HepG2 (cell line): Measurements from ENCODE around the gene WDR35. TPM values are rescaled to one million over a fixed set of nuclear protein-coding genes. Genes with fewer than 3 reads are reported as not detected.

Experiments used
- ATAC-seq: fragments of 200-7000 bp; cut with Tn5 transposase; 3 replicates; pipeline ENCODE4 v1.9.1; 2020; ENCODE audit warnings: mild to moderate bottlenecking, moderate library complexity
- Bru-seq: library from RNA; stranded (reverse); fragments of 400-500 nt; gene quantifications from one replicate; lab custom pipeline; 2021; lab: Mats Ljungman, UMichigan
- BruChase-seq, 2 experiments: library from RNA; stranded (reverse); fragments of 400-500 nt; gene quantifications; one replicate each; lab custom pipeline; 2021; lab: Mats Ljungman, UMichigan
- BruUV-seq: library from RNA; stranded (reverse); fragments of 400-500 nt; replicated peaks from 2 replicates; lab custom pipeline; 2021; lab: Mats Ljungman, UMichigan
- CTCF ChIA-PET: fragments of 300-600 bp; formaldehyde crosslinking; extraction: SDS; loops from one replicate; lab custom pipeline; 2021; ENCODE audit warnings: low total read pairs, inconsistent platforms, low intra/inter-chr PET ratio; lab: Yijun Ruan, JAX
- POLR2A ChIA-PET: fragments of 350-600 bp; sonication (Branson Sonifier 250); formaldehyde crosslinking; loops from one replicate; lab custom pipeline; 2020; ENCODE audit warnings: antibody characterized with exemption, inconsistent platforms; lab: Yijun Ruan, JAX
- DNase-seq: peaks from one replicate; pipeline ENCODE4 v3.0.0-alpha.2; 2015; ENCODE audit warnings: low spot score
- FAIRE-seq: peaks from 3 replicates; lab custom pipeline; 2011; peaks lifted over from hg19 to GRCh38; lab: Jason Lieb, UNC
- H2AFZ ChIP-seq: one replicate; pipeline ENCODE4 v1.6.1; 2011; ENCODE audit warnings: low read length, inconsistent platforms
- H3K27ac ChIP-seq: fragments of 300-600 bp; 3 replicates; pipeline ENCODE4 v1.8.0; 2011; ENCODE audit warnings: mixed run types, mild to moderate bottlenecking, mixed read lengths, low read length, inconsistent platforms; ENCODE audit not compliant: insufficient read depth; ENCODE audit errors: extremely low read length
- H3K27me3 ChIP-seq, 2 experiments: fragments of 200-600 bp in 1 of 2; 2 replicates in 1 of 2; 3 replicates in 1 of 2; pipeline versions ENCODE4 v1.6.0 to v1.8.0; 2011; ENCODE audit warnings: low read length in 2 of 2, mild to moderate bottlenecking in 2 of 2, moderate library complexity in 2 of 2, inconsistent platforms in 1 of 2; ENCODE audit not compliant: insufficient read depth in 2 of 2, control insufficient read depth in 1 of 2
- H3K36me3 ChIP-seq, 2 experiments: fragments of 200-600 bp in 1 of 2; replicated peaks in 1 of 2; 2 replicates in 1 of 2; 3 replicates in 1 of 2; pipeline versions ENCODE4 v1.5.1 to v1.8.0; 2011; ENCODE audit warnings: low read length in 2 of 2, inconsistent platforms in 1 of 2; ENCODE audit not compliant: insufficient read depth in 2 of 2, control insufficient read depth in 1 of 2
- H3K4me1 ChIP-seq: 2 replicates; pipeline ENCODE4 v1.5.1; 2012; ENCODE audit warnings: low read length, inconsistent platforms; ENCODE audit not compliant: insufficient read depth
- H3K4me2 ChIP-seq: 2 replicates; pipeline ENCODE4 v1.6.0; 2011; ENCODE audit warnings: low read depth, low read length, inconsistent platforms
- H3K4me3 ChIP-seq, 3 experiments: fragments of 200-600 bp in 1 of 3; sonication (generic), shearing (Covaris generic) in 1 of 3; replicated peaks in 1 of 3; 2 replicates each; pipeline ENCODE4 v1.5.1; 2011 to 2016; ENCODE audit warnings: low read length in 3 of 3, inconsistent platforms in 2 of 3, low read depth in 2 of 3, mild to moderate bottlenecking in 2 of 3, control low read depth in 1 of 3, mixed read lengths in 1 of 3; ENCODE audit not compliant: insufficient read depth in 1 of 3
- H3K79me2 ChIP-seq: one replicate; pipeline ENCODE4 v1.6.1; 2011; ENCODE audit warnings: low read length, inconsistent platforms; ENCODE audit not compliant: insufficient read depth
- H3K9ac ChIP-seq: 2 replicates; pipeline ENCODE4 v1.6.0; 2011; ENCODE audit warnings: mild to moderate bottlenecking, low read depth, low read length, inconsistent platforms; ENCODE audit not compliant: insufficient read depth
- H3K9me3 ChIP-seq: 2 replicates; pipeline ENCODE4 v1.5.1; 2012; ENCODE audit warnings: mild to moderate bottlenecking, low read length
- H4K20me1 ChIP-seq: 2 replicates; pipeline ENCODE4 v1.6.0; 2011; ENCODE audit warnings: inconsistent platforms, mild to moderate bottlenecking, low read length, moderate library complexity; ENCODE audit not compliant: insufficient read depth
- CBFB ChIP-seq: sonication (generic); formaldehyde crosslinking; IDR thresholded peaks from 2 replicates; pipeline ENCODE4 v1.4.0; 2020; ENCODE audit warnings: missing genetic modification reagents
- RBFOX2 ChIP-seq: fragments of 200-400 bp; formaldehyde crosslinking; IDR thresholded peaks from 2 replicates; pipeline ENCODE4 v1.6.1; 2017; ENCODE audit warnings: low read depth, mild to moderate bottlenecking, low read length
- RXRA ChIP-seq: sonication (generic); formaldehyde crosslinking; IDR thresholded peaks from 2 replicates; pipeline ENCODE4 v1.5.1; 2020; ENCODE audit warnings: missing genetic modification reagents
- SALL2 ChIP-seq: sonication (generic); formaldehyde crosslinking; IDR thresholded peaks from 2 replicates; pipeline ENCODE4 v1.8.1; 2023; ENCODE audit warnings: mild to moderate bottlenecking, missing genetic modification reagents, inconsistent platforms
- ZC3H13 ChIP-seq: sonication (generic); formaldehyde crosslinking; IDR thresholded peaks from 2 replicates; pipeline ENCODE4 v1.8.1; 2023; ENCODE audit warnings: mild to moderate bottlenecking, missing genetic modification reagents, moderate library complexity
- ZNF530 ChIP-seq: sonication (generic); formaldehyde crosslinking; IDR thresholded peaks from 2 replicates; pipeline ENCODE4 v1.5.0; 2020; ENCODE audit warnings: low read depth, mild to moderate bottlenecking, missing genetic modification reagents
- ZNF780A ChIP-seq: sonication (generic); formaldehyde crosslinking; IDR thresholded peaks from 2 replicates; pipeline ENCODE4 v1.8.0; 2022; ENCODE audit warnings: mild to moderate bottlenecking, missing genetic modification reagents, moderate library complexity
- ZNF891 ChIP-seq: sonication (generic); formaldehyde crosslinking; IDR thresholded peaks from 2 replicates; pipeline ENCODE4 v1.5.0; 2020; ENCODE audit warnings: mild to moderate bottlenecking, missing genetic modification reagents
- WGBS: methylation state at CpG from one replicate; pipeline ENCODE4 v1.1.6; 2017; ENCODE audit warnings: low lambda C conversion rate; 5-methylcytosine and 5-hydroxymethylcytosine counted together
- in situ Hi-C: cut with HindIII; loops from 2 replicates; pipeline ENCODE4 v1.10.0; 2017; ENCODE audit warnings: low pct_unique_long_range_greater_than_20kb; ENCODE audit not compliant: extremely low pct_ligation_motif_present
- intact Hi-C: fragments of 100-400 bp; cut with micrococcal nuclease; formaldehyde crosslinking; loops from one replicate; pipeline ENCODE4 v1.10.0; 2022; ENCODE audit not compliant: unreplicated experiment
- long read RNA-seq, 2 experiments: library from RNA in 1 of 2; library from polyadenylated mRNA in 1 of 2; stranded (forward) in 1 of 2; unstranded in 1 of 2; transcript quantifications; one replicate each; pipeline ENCODE4 v2.0.0, GENCODE V29; 2019 to 2022
- polyA minus RNA-seq, 3 experiments: library from RNA; depleted of rRNA, polyadenylated mRNA; stranded (reverse); fragments of >200 nt; gene quantifications; 2 replicates each; pipeline ENCODE4 v1.2.3, GENCODE V29; 2011; ENCODE audit warnings: low replicate concordance in 1 of 3
- polyA plus RNA-seq, 8 experiments: library from polyadenylated mRNA; depleted of rRNA in 3 of 8; stranded (reverse) in 7 of 8; unstranded in 1 of 8; fragments of >200 nt; fragmentation: Illumina TruSeq in 4 of 8; extraction: Trizol in 4 of 8; gene quantifications; 2 replicates each; pipeline versions ENCODE4 v1.2.1 to v1.2.3, GENCODE V29; 2011 to 2016; ENCODE audit warnings: low read depth in 4 of 8, missing spikeins in 1 of 8, mixed read lengths in 1 of 8; ENCODE audit not compliant: insufficient read depth in 1 of 8
- total RNA-seq, 5 experiments: library from RNA; depleted of rRNA; stranded (reverse); fragments of >200 nt; fragmentation: Illumina TruSeq; extraction: Trizol; gene quantifications; 2 replicates each; pipeline ENCODE4 v1.2.3, GENCODE V29; 2016; ENCODE audit warnings: low read depth in 1 of 5
- TF ChIP-seq, protein P1 (sequence below): sonication (generic); formaldehyde crosslinking; IDR thresholded peaks from 2 replicates; pipeline ENCODE4 v1.4.0; 2020; ENCODE audit warnings: low read depth, missing genetic modification reagents
- TF ChIP-seq, protein P2 (sequence below): fragments of 450-650 bp; IDR thresholded peaks from 2 replicates; pipeline ENCODE4 v1.6.1; 2017; ENCODE audit warnings: mild to moderate bottlenecking

The WDR35 gene
- total RNA-seq (2016; rRNA removed; fragmentation: Illumina TruSeq; extraction: Trizol): 19.6 and 26.6 TPM in 2 replicates
- total RNA-seq (2016; cell fraction: cytosol; rRNA removed; fragmentation: Illumina TruSeq; extraction: Trizol; ENCODE audit: low read depth): 2.4 and 2.8 TPM in 2 replicates
- 19.2 and 25.7 TPM in 2 replicates for total RNA-seq (2016; cell fraction: insoluble cytoplasmic fraction; rRNA removed; fragmentation: Illumina TruSeq; extraction: Trizol)
- total RNA-seq (2016; cell fraction: membrane; rRNA removed; fragmentation: Illumina TruSeq; extraction: Trizol): 3.2 and 4.5 TPM in 2 replicates
- 30.6 and 31.4 TPM in 2 replicates for total RNA-seq (2016; cell fraction: nucleus; rRNA removed; fragmentation: Illumina TruSeq; extraction: Trizol)
- polyA plus RNA-seq (2011; rRNA removed): 8.2 and 11.1 TPM in 2 replicates
- 2.8 and 4.0 TPM in 2 replicates for polyA plus RNA-seq (2011; cell fraction: cytosol; rRNA removed)
- polyA plus RNA-seq (2011; cell fraction: nucleus; rRNA removed): 17.1 and 18.5 TPM in 2 replicates
- polyA plus RNA-seq (2012): 6.4 and 8.8 TPM in 2 replicates
- 0.34 and 0.38 TPM in 2 replicates for polyA plus RNA-seq (2016; cell fraction: cytosol; fragmentation: Illumina TruSeq; extraction: Trizol; ENCODE audit: low read depth)
- 10.8 and 11.7 TPM in 2 replicates for polyA plus RNA-seq (2016; cell fraction: insoluble cytoplasmic fraction; fragmentation: Illumina TruSeq; extraction: Trizol; ENCODE audit: low read depth)
- polyA plus RNA-seq (2016; cell fraction: membrane; fragmentation: Illumina TruSeq; extraction: Trizol; ENCODE audit: low read depth): 0.88 and 1.1 TPM in 2 replicates
- polyA plus RNA-seq (2016; cell fraction: nucleus; fragmentation: Illumina TruSeq; extraction: Trizol; ENCODE audit: insufficient read depth, low read depth): 35.7 and 36.8 TPM in 2 replicates
- polyA minus RNA-seq (2011; rRNA and poly(A)+ RNA removed; ENCODE audit: low replicate concordance): 4.9 and 7.4 TPM in 2 replicates
- polyA minus RNA-seq (2011; cell fraction: cytosol; rRNA and poly(A)+ RNA removed): 7.1 and 7.9 TPM in 2 replicates
- 37.7 and 50.3 TPM in 2 replicates for polyA minus RNA-seq (2011; cell fraction: nucleus; rRNA and poly(A)+ RNA removed)
- percentile 79 among the genes with signal in this experiment for Bru-seq, nascent RNA
- percentile 74 among the genes with signal in this experiment for BruChase-seq, experiment 1, labeled RNA remaining after a 6-hour chase
- BruChase-seq, experiment 2, labeled RNA remaining after a 2-hour chase: percentile 77 among the genes with signal in this experiment
- long read RNA-seq, experiment 1, partial matches to known transcripts: 1 of 2 reads
- long read RNA-seq, experiment 1, other reads (novel, unspliced or antisense): 1 of 2 reads
- long read RNA-seq, experiment 2, full-length matches to known transcripts: 1 of 13 reads
- long read RNA-seq, experiment 2, partial matches to known transcripts: 5 of 13 reads
- long read RNA-seq, experiment 2, other reads (novel, unspliced or antisense): 7 of 13 reads

DNA sequence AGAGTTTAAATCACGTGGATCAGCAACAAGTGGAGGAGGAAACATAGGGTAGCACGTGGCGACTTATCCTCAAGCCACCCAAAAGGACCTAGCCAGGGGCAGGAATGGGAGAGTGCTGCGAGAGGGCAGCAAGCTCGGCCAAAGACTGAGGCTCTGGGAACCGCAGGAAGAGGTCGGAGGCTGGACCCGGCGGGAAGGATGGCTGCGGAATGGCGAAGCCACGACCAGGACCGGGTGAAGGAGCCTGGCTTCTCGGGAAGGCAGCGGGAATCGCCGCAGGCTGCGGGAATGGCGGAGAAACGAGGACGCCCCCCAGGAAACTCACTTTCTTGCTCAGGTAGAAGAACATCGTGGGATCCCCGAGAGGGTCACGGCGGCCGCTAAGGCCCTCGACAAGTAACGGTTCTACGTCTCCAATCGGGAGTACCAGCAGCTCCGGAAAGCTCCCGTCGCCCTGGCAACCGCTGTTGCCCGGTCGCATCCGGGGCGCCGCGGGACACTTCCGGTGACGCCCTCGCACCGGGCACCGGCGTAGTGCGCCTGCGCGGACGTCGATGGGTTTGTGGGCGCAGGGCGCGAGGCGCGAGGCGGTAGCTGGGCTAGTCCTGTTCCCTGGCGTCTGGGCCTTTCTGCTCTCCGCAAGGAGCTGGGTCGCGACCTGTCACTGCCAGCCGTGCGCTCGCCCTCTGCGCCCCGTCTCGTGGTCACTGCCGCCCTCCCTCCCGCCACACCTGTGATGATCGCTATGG lies at the start of gene WDR35:
Gene WDR35, minus strand, starts transcription at position 439 of the 749 bp plus-strand sequence. Its CDS starts 90 bp downstream, at position 349.
- ATAC-seq (peak; percentile 97), DNase-seq (peak; percentile 90), FAIRE-seq (no peak)
- Histone ChIP-seq H3K79me2 (peaks cover 22% of the 10 kb centered on the region), H2AFZ (peak within 1 kb of the TSS; percentile 57), H3K4me2 (peak within 1 kb of the TSS; percentile 92), H3K27me3 (no peaks in the 10 kb centered on the region; a peak in 1 of 5 replicates), H4K20me1 (no peaks in the 10 kb centered on the region), H3K4me1 (peaks cover 30% of the 10 kb centered on the region), H3K9ac (peak within 1 kb of the TSS; percentile 69), H3K27ac (peak within 1 kb of the TSS; percentile 70), H3K9me3 (no peaks in the 10 kb centered on the region), H3K36me3 (peaks cover 3 to 4% of the 10 kb centered on the region in 2 experiments; a peak in 4 of 5 replicates), H3K4me3 (peak within 1 kb of the TSS; percentile 75 to 90 (median 78))
- POLR2A ChIA-PET: interaction anchor here (0.5 to 2.0 kb wide), 11 partner anchors 17 to 235 kb away, joined by 3 to 28 read pairs (median 6); partner anchors contain the start of genes LAPTM4A and TTC32
- CTCF ChIA-PET: interaction anchor here (2.0 kb wide), 1 partner anchor 108 kb away, joined by 5 read pairs; no protein-coding TSS in a partner anchor
- in situ Hi-C loops: no loop called here
- under 1% methylated on average over 26 of the region's 70 CpGs for WGBS
- BruUV-seq: no TSS peak
- intact Hi-C loops: loop anchor here (1.0 to 2.0 kb wide), 2 partner anchors 25 to 61 kb away; partner anchors contain the start of gene LAPTM4A
- TF ChIP-seq ZNF891: peak; percentile 89
- peak; percentile 72 for TF ChIP-seq SALL2 (CRISPR knock-in tag)
- peak; percentile 89 for TF ChIP-seq RXRA (CRISPR knock-in tag)
- no peak for TF ChIP-seq ZNF530 (CRISPR knock-in tag)
- TF ChIP-seq, protein P1, sequence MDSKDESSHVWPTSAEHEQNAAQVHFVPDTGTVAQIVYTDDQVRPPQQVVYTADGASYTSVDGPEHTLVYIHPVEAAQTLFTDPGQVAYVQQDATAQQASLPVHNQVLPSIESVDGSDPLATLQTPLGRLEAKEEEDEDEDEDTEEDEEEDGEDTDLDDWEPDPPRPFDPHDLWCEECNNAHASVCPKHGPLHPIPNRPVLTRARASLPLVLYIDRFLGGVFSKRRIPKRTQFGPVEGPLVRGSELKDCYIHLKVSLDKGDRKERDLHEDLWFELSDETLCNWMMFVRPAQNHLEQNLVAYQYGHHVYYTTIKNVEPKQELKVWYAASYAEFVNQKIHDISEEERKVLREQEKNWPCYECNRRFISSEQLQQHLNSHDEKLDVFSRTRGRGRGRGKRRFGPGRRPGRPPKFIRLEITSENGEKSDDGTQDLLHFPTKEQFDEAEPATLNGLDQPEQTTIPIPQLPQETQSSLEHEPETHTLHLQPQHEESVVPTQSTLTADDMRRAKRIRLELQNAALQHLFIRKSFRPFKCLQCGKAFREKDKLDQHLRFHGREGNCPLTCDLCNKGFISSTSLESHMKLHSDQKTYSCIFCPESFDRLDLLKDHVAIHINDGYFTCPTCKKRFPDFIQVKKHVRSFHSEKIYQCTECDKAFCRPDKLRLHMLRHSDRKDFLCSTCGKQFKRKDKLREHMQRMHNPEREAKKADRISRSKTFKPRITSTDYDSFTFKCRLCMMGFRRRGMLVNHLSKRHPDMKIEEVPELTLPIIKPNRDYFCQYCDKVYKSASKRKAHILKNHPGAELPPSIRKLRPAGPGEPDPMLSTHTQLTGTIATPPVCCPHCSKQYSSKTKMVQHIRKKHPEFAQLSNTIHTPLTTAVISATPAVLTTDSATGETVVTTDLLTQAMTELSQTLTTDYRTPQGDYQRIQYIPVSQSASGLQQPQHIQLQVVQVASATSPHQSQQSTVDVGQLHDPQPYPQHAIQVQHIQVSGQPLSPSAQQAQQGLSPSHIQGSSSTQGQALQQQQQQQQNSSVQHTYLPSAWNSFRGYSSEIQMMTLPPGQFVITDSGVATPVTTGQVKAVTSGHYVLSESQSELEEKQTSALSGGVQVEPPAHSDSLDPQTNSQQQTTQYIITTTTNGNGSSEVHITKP (CRISPR knock-in tag): peak; percentile 39
- TF ChIP-seq CBFB (CRISPR knock-in tag): 0 out of 2 replicates have a peak, but pooled peaks have one; percentile 76
- TF ChIP-seq ZC3H13 (CRISPR knock-in tag): peak; percentile 44; the same call in 1 of the 2 replicates
- peak; percentile 98 for TF ChIP-seq RBFOX2
- TF ChIP-seq, protein P2, sequence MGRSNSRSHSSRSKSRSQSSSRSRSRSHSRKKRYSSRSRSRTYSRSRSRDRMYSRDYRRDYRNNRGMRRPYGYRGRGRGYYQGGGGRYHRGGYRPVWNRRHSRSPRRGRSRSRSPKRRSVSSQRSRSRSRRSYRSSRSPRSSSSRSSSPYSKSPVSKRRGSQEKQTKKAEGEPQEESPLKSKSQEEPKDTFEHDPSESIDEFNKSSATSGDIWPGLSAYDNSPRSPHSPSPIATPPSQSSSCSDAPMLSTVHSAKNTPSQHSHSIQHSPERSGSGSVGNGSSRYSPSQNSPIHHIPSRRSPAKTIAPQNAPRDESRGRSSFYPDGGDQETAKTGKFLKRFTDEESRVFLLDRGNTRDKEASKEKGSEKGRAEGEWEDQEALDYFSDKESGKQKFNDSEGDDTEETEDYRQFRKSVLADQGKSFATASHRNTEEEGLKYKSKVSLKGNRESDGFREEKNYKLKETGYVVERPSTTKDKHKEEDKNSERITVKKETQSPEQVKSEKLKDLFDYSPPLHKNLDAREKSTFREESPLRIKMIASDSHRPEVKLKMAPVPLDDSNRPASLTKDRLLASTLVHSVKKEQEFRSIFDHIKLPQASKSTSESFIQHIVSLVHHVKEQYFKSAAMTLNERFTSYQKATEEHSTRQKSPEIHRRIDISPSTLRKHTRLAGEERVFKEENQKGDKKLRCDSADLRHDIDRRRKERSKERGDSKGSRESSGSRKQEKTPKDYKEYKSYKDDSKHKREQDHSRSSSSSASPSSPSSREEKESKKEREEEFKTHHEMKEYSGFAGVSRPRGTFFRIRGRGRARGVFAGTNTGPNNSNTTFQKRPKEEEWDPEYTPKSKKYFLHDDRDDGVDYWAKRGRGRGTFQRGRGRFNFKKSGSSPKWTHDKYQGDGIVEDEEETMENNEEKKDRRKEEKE: no peak
- peak; percentile 78; the same call in 1 of the 2 replicates for TF ChIP-seq ZNF780A (CRISPR knock-in tag)
